Gastrocnemius medialis (tissue), 4 donors: Measurements from ENCODE around the gene PATL2. TPM values are rescaled to one million over a fixed set of nuclear protein-coding genes. Genes with fewer than 3 reads are reported as not detected.
A peak's percentile ranks its signal among the peaks of the same experiment; 100 is the strongest.

ENCODE experiments used
- ATAC-seq, 2 donors: fragments of 150-250 bp; one replicate each; pipeline ENCODE4 v1.9.1; 2016
- DNase-seq, 2 donors: peaks; one replicate each; pipeline ENCODE4 v3.0.0-alpha.2; 2019
- H3K27ac ChIP-seq, 4 donors: fragments of 200-600 bp; sonication (generic); 1 replicate in 1 of 4; 2 replicates in 3 of 4; pipeline ENCODE4 v1.5.1; 2016 to 2018; ENCODE audit warnings: mild to moderate bottlenecking in 2 of 4, moderate library complexity in 1 of 4
- H3K27me3 ChIP-seq, 3 donors: fragments of 200-600 bp; sonication (generic) in 2 of 3; 1 replicate in 1 of 3; 2 replicates in 2 of 3; pipeline versions ENCODE4 v1.5.1 to v1.6.0; 2016 to 2019; ENCODE audit warnings: mild to moderate bottlenecking in 1 of 3, moderate library complexity in 1 of 3
- H3K36me3 ChIP-seq, 2 donors: fragments of 200-600 bp; sonication (generic) in 1 of 2; one replicate each; pipeline ENCODE4 v1.5.1; 2017 to 2018
- H3K4me1 ChIP-seq, 2 donors: fragments of 200-600 bp; sonication (generic) in 1 of 2; one replicate each; pipeline ENCODE4 v1.5.1; 2016 to 2017; ENCODE audit warnings: mild to moderate bottlenecking in 2 of 2
- H3K4me3 ChIP-seq, 4 donors: fragments of 200-600 bp; sonication (generic) in 3 of 4; 1 replicate in 1 of 4; 2 replicates in 3 of 4; pipeline ENCODE4 v1.5.1; 2016 to 2019; ENCODE audit warnings: mild to moderate bottlenecking in 2 of 4
- H3K9me3 ChIP-seq, 3 donors: fragments of 200-600 bp; sonication (generic) in 2 of 3; 1 replicate in 1 of 3; 2 replicates in 2 of 3; pipeline ENCODE4 v1.5.1; 2016 to 2019
- CTCF ChIP-seq, 5 experiments: fragments of 450-650 bp in 3 of 5; fragments of 200-600 bp in 2 of 5; sonication (generic) in 2 of 5; IDR thresholded peaks in 4 of 5; conservative IDR thresholded peaks in 1 of 5; 1 replicate in 4 of 5; 2 replicates in 1 of 5; pipeline ENCODE4 v1.5.1; 2016 to 2019; ENCODE audit warnings: antibody characterized with exemption in 5 of 5, mild to moderate bottlenecking in 3 of 5, moderate library complexity in 3 of 5
- POLR2A ChIP-seq, 2 donors: fragments of 450-650 bp; IDR thresholded peaks; one replicate each; pipeline ENCODE4 v1.6.1; 2017; ENCODE audit warnings: antibody characterized with exemption in 2 of 2, mild to moderate bottlenecking in 2 of 2, moderate library complexity in 2 of 2
- in situ Hi-C, 4 donors: fragments of 200-750 bp; cut with MboI; loops; one replicate each; pipeline versions ENCODE4 v1.15.0 to v1.8.0; 2017; ENCODE audit warnings: low sequenced_read_pairs in 4 of 4
- intact Hi-C: fragments of 100-400 bp; cut with DNase I; formaldehyde crosslinking; loops from one replicate; pipeline ENCODE4 v1.15.1; 2023; ENCODE audit warnings: low total_unique reads
- total RNA-seq, 4 donors: library from RNA; depleted of rRNA; stranded (reverse); fragments of >200 nt; gene quantifications; one replicate each; pipeline versions ENCODE4 v1.1.0 to v1.2.3, GENCODE V29; 2016

The PATL2 gene
- total RNA-seq, 4 donors from 2014 or later: 0.13 TPM; not detected in 3

GRCh38 chr15:44715797-44716334 is 4.7 kb upstream of the PATL2 start:
- Histone ChIP-seq H3K4me1 (peaks cover 14 to 28% of the 10 kb centered on the region in 2 donors), H3K4me3 (peak overlapping the region in 1 of 4 donors; percentile 1), H3K36me3 (peaks cover 5 to 39% of the 10 kb centered on the region in 2 donors), H3K27ac (peak overlapping the region in 3 of 4 donors; percentile 30 to 99 (median 97)), H3K9me3 (no peaks in the 10 kb centered on the region), H3K27me3 (no peaks in the 10 kb centered on the region)
- TF ChIP-seq CTCF (IDR thresholded peaks at IDR 0.05 in 4 of 5, conservative IDR thresholded peaks at IDR 0.05 in 1 of 5) (no peak), POLR2A (IDR thresholded peaks at IDR 0.05) (no peak)
- in situ Hi-C loops: loop anchor here in 1 of 4 donors (25.0 kb wide), 1 partner anchor 929 kb away; the partner anchor contains the start of genes ELL3 and SERF2
- ATAC-seq (no peak), DNase-seq (no peak)
- intact Hi-C loops: loop anchor here (10.0 kb wide), 1 partner anchor 469 kb away; the partner anchor contains the start of gene SHF

- Histone ChIP-seq H3K27me3 (no peaks in the 10 kb centered on the region), H3K4me1 (peaks cover 20 to 28% of the 10 kb centered on the region in 2 donors), H3K4me3 (peak overlapping the region in 2 of 4 donors; percentile 91 to 94), H3K9me3 (no peaks in the 10 kb centered on the region), H3K27ac (peak overlapping the region; percentile 27 to 99 (median 64)), H3K36me3 (peaks cover 5 to 39% of the 10 kb centered on the region in 2 donors)
- intact Hi-C loops (loop anchor here (10.0 kb wide), 1 partner anchor 470 kb away; the partner anchor contains the start of gene SHF), in situ Hi-C loops (loop anchor here in 1 of 4 donors (25.0 kb wide), 1 partner anchor 928 kb away; the partner anchor contains the start of genes ELL3 and SERF2)
- DNase-seq: no peak
- TF ChIP-seq CTCF (IDR thresholded peaks at IDR 0.05 in 4 of 5, conservative IDR thresholded peaks at IDR 0.05 in 1 of 5) (no peak), POLR2A (IDR thresholded peaks at IDR 0.05) (no peak)
- no peak for ATAC-seq
Observed at GRCh38 chr15:44715142-44715796, 4.1 kb upstream of the PATL2 start.

- ATAC-seq (no peak), DNase-seq (no peak)
- TF ChIP-seq POLR2A (IDR thresholded peaks at IDR 0.05) (no peak), CTCF (IDR thresholded peaks at IDR 0.05 in 4 of 5, conservative IDR thresholded peaks at IDR 0.05 in 1 of 5) (no peak)
- in situ Hi-C loops: loop anchor here in 1 of 4 donors (5.0 to 25.0 kb wide), 2 partner anchors 51 to 926 kb away; partner anchors contain the start of genes ELL3, SERF2 and SPG11
- Histone ChIP-seq H3K27me3 (no peaks in the 10 kb centered on the region), H3K9me3 (no peaks in the 10 kb centered on the region), H3K36me3 (peaks cover 5 to 32% of the 10 kb centered on the region in 2 donors), H3K27ac (peak overlapping the region; percentile 96 to 99 (median 98)), H3K4me3 (peak overlapping the region; percentile 91 to 97 (median 94)), H3K4me1 (peaks cover 21 to 28% of the 10 kb centered on the region in 2 donors)
- intact Hi-C loops: loop anchor here (5.0 to 10.0 kb wide), 5 partner anchors 171 to 924 kb away; partner anchors contain the start of genes CTDSPL2, GOLM2, SHF and SQOR
Observed at GRCh38 chr15:44713006-44713966, 2.2 kb upstream of the PATL2 start.
